Activated CD4-positive, alpha-beta T cell treated with anti-CD3 and anti-CD28 coated beads for 48 hours (primary cell): ENCODE data around the gene PDE4A.
"Not testable (repeated sequence)": the region's sequence is repeated elsewhere in the genome, so short reads cannot be mapped to it uniquely, and the experiment has no call there.

Experiments
- DNase-seq: peaks from one replicate; pipeline ENCODE4 v3.0.0-alpha.2; 2020

The PDE4A gene

GRCh38 chr19:10420444-10421239, at the start of gene PDE4A:
Gene PDE4A (plus strand): TSS chr19:10420538. CDS start chr19:10420765, 227 bp downstream.
- peak; percentile 75 for DNase-seq

GRCh38 chr19:10372690-10373089, 47.6 kb upstream of the PDE4A start:
- DNase-seq = no peak

- DNase-seq = no peak
Observed at GRCh38 chr19:10374931-10375330, 45.4 kb upstream of the PDE4A start.

- not testable (repeated sequence) for DNase-seq
Observed at GRCh38 chr19:10377140-10377640, 43.1 kb upstream of the PDE4A start.

- DNase-seq = no peak
Observed at GRCh38 chr19:10378124-10378523, 42.2 kb upstream of the PDE4A start.

- no peak for DNase-seq
Observed at GRCh38 chr19:10379880-10380312, 40.4 kb upstream of the PDE4A start.

- peak; percentile 97 for DNase-seq
Observed at GRCh38 chr19:10380313-10381102, 39.8 kb upstream of the PDE4A start, which contains the start of gene TYK2. Gene TYK2 (minus strand): TSS chr19:10380572. CDS start chr19:10378406, 2,166 bp downstream.

GRCh38 chr19:10383223-10383499, 37.2 kb upstream of the PDE4A start:
- not testable (repeated sequence) for DNase-seq

GRCh38 chr19:10384580-10384979, 35.8 kb upstream of the PDE4A start:
- DNase-seq = no peak

- DNase-seq = peak; percentile 87
Observed at GRCh38 chr19:10388957-10389356, 31.4 kb upstream of the PDE4A start.

GRCh38 chr19:10389863-10390262, 30.5 kb upstream of the PDE4A start:
- DNase-seq = peak; percentile 50

GRCh38 chr19:10390652-10391286, 29.6 kb upstream of the PDE4A start:
- peak; percentile 75 for DNase-seq

GRCh38 chr19:10392120-10392519, 28.2 kb upstream of the PDE4A start:
- DNase-seq = no peak

- no peak for DNase-seq
Observed at GRCh38 chr19:10393137-10393536, 27.2 kb upstream of the PDE4A start.

GRCh38 chr19:10395003-10395402, 25.3 kb upstream of the PDE4A start:
- no peak for DNase-seq

GRCh38 chr19:10395436-10395835, 24.9 kb upstream of the PDE4A start:
- DNase-seq = no peak

- DNase-seq = no peak
Observed at GRCh38 chr19:10395917-10396316, 24.4 kb upstream of the PDE4A start.

- DNase-seq = no peak
Observed at GRCh38 chr19:10398819-10399218, 21.5 kb upstream of the PDE4A start.

GRCh38 chr19:10399340-10399739, 21.0 kb upstream of the PDE4A start:
- not testable (repeated sequence) for DNase-seq

GRCh38 chr19:10399878-10400277, 20.5 kb upstream of the PDE4A start:
- no peak for DNase-seq

GRCh38 chr19:10402441-10403038, 17.8 kb upstream of the PDE4A start:
- DNase-seq = no peak

GRCh38 chr19:10403137-10404021, 17.0 kb upstream of the PDE4A start, which contains the start of gene CDC37:
Gene CDC37 (minus strand): TSS chr19:10403542. CDS start chr19:10403479, 63 bp downstream.
- DNase-seq = peak; percentile 99
